GM10248 (cell line): ENCODE data around the gene KCNK3.
"Not testable (repeated sequence)": the region's sequence is repeated elsewhere in the genome, so short reads cannot be mapped to it uniquely, and the experiment has no call there.

ENCODE experiments used
- CTCF ChIA-PET: fragments of 300-600 bp; sonication (Branson Sonifier 250); formaldehyde crosslinking; extraction: SDS; loops from one replicate; lab custom pipeline; 2021; ENCODE audit warnings: antibody characterized with exemption; lab: Yijun Ruan, JAX
- POLR2A ChIA-PET: fragments of 350-650 bp; sonication (Branson Sonifier 250); formaldehyde crosslinking; extraction: SDS; loops from one replicate; lab custom pipeline; 2020; ENCODE audit warnings: antibody characterized with exemption; lab: Yijun Ruan, JAX
- DNase-seq: peaks from one replicate; pipeline ENCODE4 v3.0.0; 2012; ENCODE audit errors: extremely low spot score
- TF ChIP-seq, protein P1 (sequence below): IDR thresholded peaks from 2 replicates; pipeline ENCODE4 v1.5.1; 2012; ENCODE audit warnings: mild to moderate bottlenecking, low read depth; ENCODE audit errors: extremely low read depth, missing control alignments, control extremely low read depth

Gene KCNK3

GRCh38 chr2:26653207-26654060 is 39.1 kb upstream of the KCNK3 start:
- TF ChIP-seq, protein P1, sequence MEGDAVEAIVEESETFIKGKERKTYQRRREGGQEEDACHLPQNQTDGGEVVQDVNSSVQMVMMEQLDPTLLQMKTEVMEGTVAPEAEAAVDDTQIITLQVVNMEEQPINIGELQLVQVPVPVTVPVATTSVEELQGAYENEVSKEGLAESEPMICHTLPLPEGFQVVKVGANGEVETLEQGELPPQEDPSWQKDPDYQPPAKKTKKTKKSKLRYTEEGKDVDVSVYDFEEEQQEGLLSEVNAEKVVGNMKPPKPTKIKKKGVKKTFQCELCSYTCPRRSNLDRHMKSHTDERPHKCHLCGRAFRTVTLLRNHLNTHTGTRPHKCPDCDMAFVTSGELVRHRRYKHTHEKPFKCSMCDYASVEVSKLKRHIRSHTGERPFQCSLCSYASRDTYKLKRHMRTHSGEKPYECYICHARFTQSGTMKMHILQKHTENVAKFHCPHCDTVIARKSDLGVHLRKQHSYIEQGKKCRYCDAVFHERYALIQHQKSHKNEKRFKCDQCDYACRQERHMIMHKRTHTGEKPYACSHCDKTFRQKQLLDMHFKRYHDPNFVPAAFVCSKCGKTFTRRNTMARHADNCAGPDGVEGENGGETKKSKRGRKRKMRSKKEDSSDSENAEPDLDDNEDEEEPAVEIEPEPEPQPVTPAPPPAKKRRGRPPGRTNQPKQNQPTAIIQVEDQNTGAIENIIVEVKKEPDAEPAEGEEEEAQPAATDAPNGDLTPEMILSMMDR = no peak
- POLR2A ChIA-PET = no interaction called here
- CTCF ChIA-PET = no interaction called here
- no peak for DNase-seq

DNA sequence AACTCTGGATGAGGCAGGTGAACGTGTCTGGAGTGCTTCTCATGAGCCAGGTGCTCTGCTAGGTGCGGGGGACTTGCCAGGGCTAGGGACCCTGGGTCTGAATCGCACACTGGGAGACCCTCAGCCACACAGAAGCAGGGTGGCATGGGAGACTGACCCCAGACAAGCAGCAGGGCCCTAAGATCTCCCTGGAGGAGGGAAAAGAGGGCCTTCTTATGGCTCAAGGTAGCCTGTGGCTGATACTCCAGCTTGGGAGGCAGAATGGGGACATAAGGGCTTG is 38.5 kb upstream of the KCNK3 start:
- CTCF ChIA-PET = no interaction called here

GRCh38 chr2:26655120-26655519 is 37.4 kb upstream of the KCNK3 start:
- POLR2A ChIA-PET, CTCF ChIA-PET, DNase-seq: not testable (repeated sequence)

More for the DNA sequence above, 38.5 kb upstream of the KCNK3 start:
- POLR2A ChIA-PET = no interaction called here
- DNase-seq = no peak
- TF ChIP-seq, protein P1 = no peak

DNA sequence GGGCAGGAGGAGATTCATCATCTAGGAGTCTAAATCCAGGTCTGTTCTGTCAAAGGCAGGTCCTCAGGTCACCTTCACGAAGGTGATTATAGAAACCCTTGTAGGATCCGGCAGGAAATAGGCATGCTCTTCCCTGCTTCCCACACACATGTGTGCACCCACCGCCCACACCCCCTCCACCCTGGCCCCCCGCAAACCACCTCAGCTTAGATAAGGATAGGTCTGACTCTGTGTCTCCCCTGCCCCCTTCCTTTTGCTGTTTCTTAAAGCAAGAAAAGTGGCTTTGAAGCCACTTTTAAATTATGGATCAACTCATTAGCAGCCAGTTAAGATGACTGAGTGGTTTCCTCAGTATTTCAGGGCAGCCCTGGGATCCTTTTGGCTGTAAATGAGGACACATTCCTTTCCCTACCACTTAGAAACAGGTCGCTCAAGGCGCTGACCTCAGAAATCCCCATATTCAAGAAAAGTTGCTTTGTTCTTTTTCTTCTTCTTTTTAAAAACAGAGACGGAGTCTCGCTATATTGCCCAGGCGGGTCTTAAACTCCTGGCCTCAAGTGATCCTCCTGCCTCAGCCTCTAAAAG is 36.8 kb upstream of the KCNK3 start:
- ChIA-PET CTCF (no interaction called here), POLR2A (no interaction called here)
- TF ChIP-seq, protein P1 = no peak
- DNase-seq = no peak

DNA sequence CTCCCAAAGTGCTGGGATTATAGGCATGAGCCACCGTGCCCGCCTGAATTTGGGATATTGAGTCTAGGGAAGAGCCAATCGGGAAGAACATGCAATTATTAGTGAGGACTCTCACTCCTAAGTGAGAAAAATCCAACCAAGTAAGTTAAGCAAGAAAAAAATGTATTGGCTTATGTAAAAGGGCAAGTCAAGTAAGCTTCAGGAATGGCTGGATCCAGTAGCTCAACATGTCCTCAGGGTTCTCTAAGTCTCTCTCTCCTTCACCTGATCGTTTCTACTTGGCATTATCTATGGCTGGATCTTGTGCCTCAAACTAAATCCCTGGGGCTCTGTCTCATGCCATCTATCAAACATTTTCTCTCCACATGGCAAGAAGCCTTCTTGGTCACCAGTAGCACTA is 35.3 kb upstream of the KCNK3 start:
- CTCF ChIA-PET = interaction anchor here (1.0 to 1.5 kb wide), 3 partner anchors 16 to 80 kb away, joined by 3 to 4 read pairs (median 4); partner anchors contain the start of gene CIB4
- no peak for DNase-seq
- TF ChIP-seq, protein P1 = no peak
- POLR2A ChIA-PET = no interaction called here

DNA sequence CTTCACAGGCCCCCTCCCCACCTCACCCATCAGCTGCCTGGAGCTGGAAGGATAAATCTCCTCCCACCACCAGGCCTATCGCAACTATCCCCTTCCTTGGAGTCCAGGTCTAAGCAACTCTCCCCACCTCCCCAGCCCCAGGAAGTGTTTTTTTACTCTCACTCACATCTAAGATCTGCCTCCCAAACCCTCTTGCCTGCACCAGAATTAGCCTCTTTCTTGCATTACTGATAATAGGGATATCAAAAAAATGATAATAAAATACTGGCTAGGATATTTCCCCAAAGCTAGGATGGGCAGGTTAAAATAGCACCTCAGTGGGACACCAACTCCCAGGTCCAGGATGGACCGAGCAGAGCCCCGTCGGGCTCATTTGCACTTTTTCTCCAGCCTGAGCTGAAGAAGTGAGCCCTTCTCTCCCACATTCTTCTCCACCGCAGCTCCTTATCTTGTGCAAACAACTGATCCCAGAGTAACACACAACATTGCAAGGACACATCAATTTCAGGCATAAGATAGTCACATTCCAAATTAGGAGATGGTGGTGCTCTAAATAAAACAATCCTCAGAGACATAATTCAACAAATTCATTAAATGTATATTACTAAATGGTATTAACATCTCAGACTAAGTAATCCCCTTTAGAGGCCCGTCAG is 33.7 kb upstream of the KCNK3 start:
- TF ChIP-seq, protein P1 = no peak
- ChIA-PET CTCF (interaction anchor here (1.6 kb wide), 1 partner anchor 12 kb away, joined by 7 read pairs; no protein-coding TSS in a partner anchor), POLR2A (no interaction called here)

GRCh38 chr2:26660363-26660962 is 32.1 kb upstream of the KCNK3 start:
- no peak for DNase-seq
- POLR2A ChIA-PET = no interaction called here
- TF ChIP-seq, protein P1 = no peak
- CTCF ChIA-PET = interaction anchor here (1.6 kb wide), 1 partner anchor 10 kb away, joined by 7 read pairs; no protein-coding TSS in a partner anchor

More for the DNA sequence above, 33.7 kb upstream of the KCNK3 start:
- no peak for DNase-seq

- POLR2A ChIA-PET, DNase-seq, CTCF ChIA-PET: not testable (repeated sequence)
Measured at GRCh38 chr2:26665296-26665695, 27.2 kb upstream of the KCNK3 start.
